ENCODE measurements around the gene CBX8.

Gene CBX8

GRCh38 chr17:79796763-79797491, at the start of gene CBX8:
CBX8 (minus strand) TSS chr17:79797077; CDS start chr17:79796998, 79 bp downstream.
- Histone ChIP-seq H3K27me3 (ENCODE audit: control insufficient read depth, insufficient read depth, low read length) (peaks cover 93% of the 10 kb centered on the region), H3K4me3 (ENCODE audit: low read depth, low read length) (peak within 1 kb of the TSS; percentile 73), H3K4me1 (ENCODE audit: control insufficient read depth, insufficient read depth, low read length) (peaks cover 28% of the 10 kb centered on the region), H3K27ac (ENCODE audit: low read depth, low read length) (peak within 1 kb of the TSS; percentile 72), H3K9ac (ENCODE audit: low read depth, low read length) (peak within 1 kb of the TSS; percentile 60; the same call in 1 of the 2 replicates), H3K36me3 (ENCODE audit: control insufficient read depth, insufficient read depth, low read length) (no peaks in the 10 kb centered on the region), H3K9me3 (ENCODE audit: control insufficient read depth, insufficient read depth, low read length) (no peaks in the 10 kb centered on the region)

GRCh38 chr17:79845601-79845949, 48.7 kb upstream of the CBX8 start:
- Histone ChIP-seq H3K9ac (ENCODE audit: low read depth, low read length) (no peak overlapping the region), H3K27ac (ENCODE audit: low read depth, low read length) (no peak overlapping the region), H3K4me3 (ENCODE audit: low read depth, low read length) (no peak overlapping the region), H3K36me3 (ENCODE audit: control insufficient read depth, insufficient read depth, low read length) (no peaks in the 10 kb centered on the region), H3K4me1 (ENCODE audit: control insufficient read depth, insufficient read depth, low read length) (peaks cover 10% of the 10 kb centered on the region; the same call in 1 of the 2 replicates), H3K27me3 (ENCODE audit: control insufficient read depth, insufficient read depth, low read length) (peaks cover 82% of the 10 kb centered on the region), H3K9me3 (ENCODE audit: control insufficient read depth, insufficient read depth, low read length) (no peaks in the 10 kb centered on the region)

- Histone ChIP-seq H3K27ac (ENCODE audit: low read depth, low read length) (no peak overlapping the region), H3K27me3 (ENCODE audit: control insufficient read depth, insufficient read depth, low read length) (peaks cover 87% of the 10 kb centered on the region), H3K4me3 (ENCODE audit: low read depth, low read length) (peak overlapping the region; percentile 35; the same call in 1 of the 2 replicates), H3K9me3 (ENCODE audit: control insufficient read depth, insufficient read depth, low read length) (no peaks in the 10 kb centered on the region), H3K4me1 (ENCODE audit: control insufficient read depth, insufficient read depth, low read length) (peaks cover 10% of the 10 kb centered on the region; the same call in 1 of the 2 replicates), H3K36me3 (ENCODE audit: control insufficient read depth, insufficient read depth, low read length) (no peaks in the 10 kb centered on the region), H3K9ac (ENCODE audit: low read depth, low read length) (no peak overlapping the region)
Measured at GRCh38 chr17:79844869-79845600, 48.2 kb upstream of the CBX8 start.

- H3K9me3 ChIP-seq (ENCODE audit: control insufficient read depth, insufficient read depth, low read length), result no peaks in the 10 kb centered on the region
- peaks cover 10% of the 10 kb centered on the region; the same call in 1 of the 2 replicates for H3K4me1 ChIP-seq (ENCODE audit: control insufficient read depth, insufficient read depth, low read length)
- no peak overlapping the region for H3K9ac ChIP-seq (ENCODE audit: low read depth, low read length)
- H3K27me3 ChIP-seq (ENCODE audit: control insufficient read depth, insufficient read depth, low read length), result peaks cover 89% of the 10 kb centered on the region
- H3K27ac ChIP-seq (ENCODE audit: low read depth, low read length), result no peak overlapping the region
- H3K4me3 ChIP-seq (ENCODE audit: low read depth, low read length), result peak overlapping the region; percentile 51
- no peaks in the 10 kb centered on the region for H3K36me3 ChIP-seq (ENCODE audit: control insufficient read depth, insufficient read depth, low read length)
Measured at GRCh38 chr17:79843816-79844800, 47.2 kb upstream of the CBX8 start.

- peaks cover 10% of the 10 kb centered on the region; the same call in 1 of the 2 replicates for H3K4me1 ChIP-seq (ENCODE audit: control insufficient read depth, insufficient read depth, low read length)
- no peaks in the 10 kb centered on the region for H3K9me3 ChIP-seq (ENCODE audit: control insufficient read depth, insufficient read depth, low read length)
- H3K4me3 ChIP-seq (ENCODE audit: low read depth, low read length), result peak overlapping the region; percentile 51; the same call in 1 of the 2 replicates
- H3K27ac ChIP-seq (ENCODE audit: low read depth, low read length), result no peak overlapping the region
- peaks cover 83% of the 10 kb centered on the region for H3K27me3 ChIP-seq (ENCODE audit: control insufficient read depth, insufficient read depth, low read length)
- no peaks in the 10 kb centered on the region for H3K36me3 ChIP-seq (ENCODE audit: control insufficient read depth, insufficient read depth, low read length)
- no peak overlapping the region for H3K9ac ChIP-seq (ENCODE audit: low read depth, low read length)
Measured at GRCh38 chr17:79843474-79843815, 46.6 kb upstream of the CBX8 start.

- Histone ChIP-seq H3K4me1 (ENCODE audit: control insufficient read depth, insufficient read depth, low read length) (peaks cover 15% of the 10 kb centered on the region), H3K27ac (ENCODE audit: low read depth, low read length) (no peak overlapping the region), H3K36me3 (ENCODE audit: control insufficient read depth, insufficient read depth, low read length) (no peaks in the 10 kb centered on the region), H3K9ac (ENCODE audit: low read depth, low read length) (no peak overlapping the region), H3K27me3 (ENCODE audit: control insufficient read depth, insufficient read depth, low read length) (peaks cover 83% of the 10 kb centered on the region), H3K4me3 (ENCODE audit: low read depth, low read length) (peak overlapping the region; percentile 51; the same call in 1 of the 2 replicates), H3K9me3 (ENCODE audit: control insufficient read depth, insufficient read depth, low read length) (no peaks in the 10 kb centered on the region)
Measured at GRCh38 chr17:79842656-79843473, 46.0 kb upstream of the CBX8 start.

GRCh38 chr17:79842136-79842655, 45.3 kb upstream of the CBX8 start:
- Histone ChIP-seq H3K36me3 (ENCODE audit: control insufficient read depth, insufficient read depth, low read length) (no peaks in the 10 kb centered on the region), H3K27me3 (ENCODE audit: control insufficient read depth, insufficient read depth, low read length) (peaks cover 86% of the 10 kb centered on the region), H3K9ac (ENCODE audit: low read depth, low read length) (no peak overlapping the region), H3K4me1 (ENCODE audit: control insufficient read depth, insufficient read depth, low read length) (peaks cover 21% of the 10 kb centered on the region), H3K9me3 (ENCODE audit: control insufficient read depth, insufficient read depth, low read length) (no peaks in the 10 kb centered on the region), H3K27ac (ENCODE audit: low read depth, low read length) (no peak overlapping the region), H3K4me3 (ENCODE audit: low read depth, low read length) (no peak overlapping the region)

- H3K27me3 ChIP-seq (ENCODE audit: control insufficient read depth, insufficient read depth, low read length), result peaks cover 90% of the 10 kb centered on the region
- H3K9ac ChIP-seq (ENCODE audit: low read depth, low read length), result no peak overlapping the region
- peaks cover 28% of the 10 kb centered on the region for H3K4me1 ChIP-seq (ENCODE audit: control insufficient read depth, insufficient read depth, low read length)
- no peaks in the 10 kb centered on the region for H3K36me3 ChIP-seq (ENCODE audit: control insufficient read depth, insufficient read depth, low read length)
- no peaks in the 10 kb centered on the region for H3K9me3 ChIP-seq (ENCODE audit: control insufficient read depth, insufficient read depth, low read length)
- no peak overlapping the region for H3K27ac ChIP-seq (ENCODE audit: low read depth, low read length)
- H3K4me3 ChIP-seq (ENCODE audit: low read depth, low read length), result no peak overlapping the region; the same call in 1 of the 2 replicates
Measured at GRCh38 chr17:79841369-79842135, 44.7 kb upstream of the CBX8 start.

GRCh38 chr17:79840989-79841286, 44.1 kb upstream of the CBX8 start:
- H3K9ac ChIP-seq (ENCODE audit: low read depth, low read length), result no peak overlapping the region
- peaks cover 88% of the 10 kb centered on the region for H3K27me3 ChIP-seq (ENCODE audit: control insufficient read depth, insufficient read depth, low read length)
- peaks cover 31% of the 10 kb centered on the region for H3K4me1 ChIP-seq (ENCODE audit: control insufficient read depth, insufficient read depth, low read length)
- H3K36me3 ChIP-seq (ENCODE audit: control insufficient read depth, insufficient read depth, low read length), result no peaks in the 10 kb centered on the region
- H3K4me3 ChIP-seq (ENCODE audit: low read depth, low read length), result no peak overlapping the region
- H3K27ac ChIP-seq (ENCODE audit: low read depth, low read length), result no peak overlapping the region
- H3K9me3 ChIP-seq (ENCODE audit: control insufficient read depth, insufficient read depth, low read length), result no peaks in the 10 kb centered on the region
